Measurements from ENCODE around the gene KIF18B. TPM values are rescaled to one million over a fixed set of nuclear protein-coding genes. Genes with fewer than 3 reads are reported as not detected.

The KIF18B gene
- total and polyA plus RNA-seq, 2 donors (not counting 1 experiment from before 2014, with no cell fraction given), result 0.44 to 0.48 TPM

DNA sequence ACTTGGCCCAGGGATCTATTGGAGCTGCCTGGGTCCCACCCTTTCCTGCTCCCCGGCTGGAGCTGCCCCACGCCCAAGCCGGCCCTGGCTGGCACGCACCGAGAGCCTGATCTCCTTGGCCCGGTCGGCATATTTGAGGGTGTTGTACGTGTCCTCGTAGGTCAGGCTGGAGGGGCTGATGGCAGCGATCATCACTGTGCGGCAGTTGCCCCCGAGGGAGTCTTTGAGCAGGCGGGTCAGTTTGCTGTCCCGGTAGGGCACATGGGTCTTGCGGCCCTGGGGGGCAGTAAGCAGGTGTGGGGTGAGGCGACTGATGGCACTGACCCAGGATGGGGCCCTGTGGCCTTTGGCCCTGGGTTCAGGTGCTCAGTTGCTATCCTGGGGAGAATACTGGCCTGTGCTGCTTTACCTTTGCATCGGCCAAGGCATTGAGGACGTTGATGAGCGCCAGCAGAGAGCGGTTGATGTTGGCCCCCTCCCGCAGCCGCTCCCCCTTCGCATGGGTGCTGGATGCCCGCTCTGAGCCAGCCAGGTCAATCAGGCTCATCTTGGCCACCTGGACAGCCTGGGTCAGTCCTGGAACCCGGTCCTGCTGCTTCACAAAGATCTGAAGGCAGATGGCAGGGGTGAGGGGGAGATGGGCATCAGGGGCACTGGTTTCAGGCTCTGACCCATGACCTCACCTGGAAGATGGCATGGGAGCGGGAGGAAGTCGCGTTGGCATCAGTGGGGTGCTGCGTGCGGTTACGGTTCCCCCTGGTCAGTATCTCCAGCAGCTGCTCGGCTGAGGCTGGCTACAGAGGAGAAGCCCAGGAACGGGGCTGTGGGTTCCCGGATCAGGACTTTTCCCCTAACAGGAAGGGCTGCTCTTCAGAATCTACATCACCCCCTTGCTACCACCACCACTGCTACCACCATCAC is 13.5 kb downstream of the KIF18B start:
- peaks cover 0 to 5% (median 0%) of the 10 kb centered on the region in 3 donors for H3K9me3 ChIP-seq (ENCODE audit: control extremely low read depth in 1 of 3, control insufficient read depth in 2 of 3, insufficient read depth in 1 of 3, low read length in 2 of 3)
- DNase-seq (no peak), ATAC-seq (ENCODE audit: low read depth) (no peak)
- WGBS (ENCODE audit: insufficient coverage), result 97% methylated on average over 34 of the region's 34 CpGs
- H3K27me3 Mint-ChIP-seq, result no peaks in the 10 kb centered on the region
- H4K20me1 ChIP-seq (ENCODE audit: control insufficient read depth, insufficient read depth, low read length, poor library complexity, severe bottlenecking), result no peaks in the 10 kb centered on the region
- H3K4me1 ChIP-seq (ENCODE audit: control insufficient read depth in 2 of 2, insufficient read depth in 2 of 2, low read length in 2 of 2), result no peaks in the 10 kb centered on the region
- no peaks in the 10 kb centered on the region for H3K36me3 ChIP-seq (replicated peaks in 1 of 2; ENCODE audit: control extremely low read depth in 1 of 2, control insufficient read depth in 1 of 2, extremely low read depth in 1 of 2, insufficient read depth in 2 of 2, low read length in 1 of 2)
- no peak overlapping the region for H3K9ac ChIP-seq (ENCODE audit: low read length)
- no peak overlapping the region for H3K27ac ChIP-seq (ENCODE audit: low read length in 2 of 2)
- H3K9me3 Mint-ChIP-seq (ENCODE audit: insufficient read depth), result peaks cover 3% of the 10 kb centered on the region
- no peak for TF ChIP-seq EZH2 (IDR thresholded peaks at IDR 0.05; ENCODE audit: borderline replicate concordance, insufficient read depth, low read depth, low read length, poor library complexity, severe bottlenecking)
- TF ChIP-seq CTCF (IDR thresholded peaks at IDR 0.05), result no peak
- H3K27ac Mint-ChIP-seq, result no peak overlapping the region
- no peaks in the 10 kb centered on the region for H3K27me3 ChIP-seq (replicated peaks in 1 of 4; ENCODE audit: control extremely low read depth in 1 of 4, control insufficient read depth in 3 of 4, insufficient read depth in 4 of 4, low read length in 3 of 4)
- CTCF ChIA-PET, result no interaction called here
- intact Hi-C loops (cut with micrococcal nuclease), result no loop called here
- H3K4me1 Mint-ChIP-seq, result no peaks in the 10 kb centered on the region
- no peak overlapping the region for H3K4me3 ChIP-seq (ENCODE audit: control extremely low read depth in 1 of 5, extremely low read depth in 1 of 5, insufficient read depth in 1 of 5, low read depth in 2 of 5, low read length in 4 of 5)
- no peak overlapping the region for H3K4me3 Mint-ChIP-seq
- POLR2A ChIA-PET, result no interaction called here
- H3K4me2 ChIP-seq (replicated peaks; ENCODE audit: low read depth, low read length, poor library complexity, severe bottlenecking), result no peak overlapping the region
- H2AFZ ChIP-seq (ENCODE audit: insufficient read depth, low read depth, low read length, poor library complexity, severe bottlenecking), result no peak overlapping the region
- no peaks in the 10 kb centered on the region for H3K79me2 ChIP-seq (ENCODE audit: control insufficient read depth, insufficient read depth, low read length)

DNA sequence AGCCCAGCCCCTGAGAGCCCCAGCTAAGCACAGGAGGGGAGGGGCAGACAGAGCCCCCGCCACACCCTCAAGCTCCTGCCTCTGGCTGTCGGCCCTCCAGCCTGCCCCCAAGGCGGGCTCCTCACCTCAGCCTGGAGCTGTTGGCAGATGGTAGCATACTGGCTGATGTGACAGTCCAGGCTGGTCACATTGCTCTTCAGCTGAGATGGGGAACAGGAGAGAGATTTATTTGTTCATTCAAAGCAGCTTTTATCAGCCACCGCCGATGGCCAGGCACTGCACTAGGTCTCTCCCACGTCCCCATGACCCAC is 14.8 kb downstream of the KIF18B start:
- intact Hi-C loops (cut with micrococcal nuclease), result no loop called here
- POLR2A ChIA-PET, result no interaction called here
- Histone ChIP-seq H3K4me2 (replicated peaks; ENCODE audit: low read depth, low read length, poor library complexity, severe bottlenecking) (no peak overlapping the region), H3K36me3 (replicated peaks in 1 of 2; ENCODE audit: control extremely low read depth in 1 of 2, control insufficient read depth in 1 of 2, extremely low read depth in 1 of 2, insufficient read depth in 2 of 2, low read length in 1 of 2) (no peaks in the 10 kb centered on the region), H2AFZ (ENCODE audit: insufficient read depth, low read depth, low read length, poor library complexity, severe bottlenecking) (no peak overlapping the region), H3K4me1 (ENCODE audit: control insufficient read depth in 2 of 2, insufficient read depth in 2 of 2, low read length in 2 of 2) (no peaks in the 10 kb centered on the region), H3K27me3 (replicated peaks in 1 of 4; ENCODE audit: control extremely low read depth in 1 of 4, control insufficient read depth in 3 of 4, insufficient read depth in 4 of 4, low read length in 3 of 4) (no peaks in the 10 kb centered on the region), H3K79me2 (ENCODE audit: control insufficient read depth, insufficient read depth, low read length) (no peaks in the 10 kb centered on the region), H4K20me1 (ENCODE audit: control insufficient read depth, insufficient read depth, low read length, poor library complexity, severe bottlenecking) (no peaks in the 10 kb centered on the region), H3K9ac (ENCODE audit: low read length) (no peak overlapping the region), H3K9me3 (ENCODE audit: control extremely low read depth in 1 of 3, control insufficient read depth in 2 of 3, insufficient read depth in 1 of 3, low read length in 2 of 3) (no peaks in the 10 kb centered on the region), H3K4me3 (ENCODE audit: control extremely low read depth in 1 of 5, extremely low read depth in 1 of 5, insufficient read depth in 1 of 5, low read depth in 2 of 5, low read length in 4 of 5) (no peak overlapping the region), H3K27ac (ENCODE audit: low read length in 2 of 2) (no peak overlapping the region)
- CTCF ChIA-PET, result interaction anchor here (0.5 kb wide), 1 partner anchor 18 kb away, joined by 3 read pairs; no protein-coding TSS in a partner anchor
- WGBS (ENCODE audit: insufficient coverage), result 87% methylated on average over 4 of the region's 6 CpGs
- no peak for TF ChIP-seq CTCF (IDR thresholded peaks at IDR 0.05)
- TF ChIP-seq EZH2 (IDR thresholded peaks at IDR 0.05; ENCODE audit: borderline replicate concordance, insufficient read depth, low read depth, low read length, poor library complexity, severe bottlenecking), result no peak
- Mint-ChIP-seq H3K9me3 (ENCODE audit: insufficient read depth) (no peaks in the 10 kb centered on the region), H3K27me3 (no peaks in the 10 kb centered on the region), H3K27ac (no peak overlapping the region), H3K4me1 (no peaks in the 10 kb centered on the region), H3K4me3 (no peak overlapping the region)
- no peak for DNase-seq
- ATAC-seq (ENCODE audit: low read depth), result no peak
